HCT116 (cell line): Measurements from ENCODE around the gene HPCAL1. TPM values are rescaled to one million over a fixed set of nuclear protein-coding genes. Genes with fewer than 3 reads are reported as not detected.

Experiments
- ATAC-seq: fragments of 200-7000 bp; cut with Tn5 transposase; 2 replicates; pipeline ENCODE4 v1.9.1; 2020; ENCODE audit warnings: mild to moderate bottlenecking, moderate library complexity
- BruUV-seq: library from RNA; stranded (reverse); fragments of 400-500 nt; replicated peaks from 2 replicates; lab custom pipeline; 2021; lab: Mats Ljungman, UMichigan
- CTCF ChIA-PET: fragments of 300-600 bp; sonication (Branson Sonifier 250); formaldehyde crosslinking; loops from one replicate; lab custom pipeline; 2021; ENCODE audit warnings: antibody characterized with exemption; lab: Charles Lee
- POLR2A ChIA-PET: fragments of 300-600, 350-600 bp; sonication (Branson Sonifier 250); formaldehyde crosslinking; loops from one replicate; lab custom pipeline; 2021; ENCODE audit warnings: antibody characterized with exemption; lab: Charles Lee
- RAD21 ChIA-PET, 2 experiments: fragments of 300-600 bp; sonication (Branson Sonifier 250); formaldehyde crosslinking; loops; one replicate each; lab custom pipeline; 2023; ENCODE audit warnings: low total read pairs in 2 of 2; ENCODE audit not compliant: uncharacterized antibody in 2 of 2, unreplicated experiment in 2 of 2, low non-redundant PET in 1 of 2; lab: Charles Lee
- DNase-seq: peaks from one replicate; pipeline ENCODE4 v3.0.0-alpha.2; 2010; ENCODE audit warnings: low read depth, low spot score
- H2AFZ ChIP-seq: fragments of 200-600 bp; shearing (Covaris generic), sonication (generic); 2 replicates; pipeline ENCODE4 v1.6.1; 2017; ENCODE audit warnings: low read depth, mixed run types, mixed read lengths, antibody characterized with exemption, low read length; ENCODE audit not compliant: poor library complexity, severe bottlenecking
- H3K27ac ChIP-seq: 2 replicates; pipeline ENCODE4 v1.5.1; 2012; ENCODE audit warnings: low read depth, low read length
- H3K27me3 ChIP-seq: fragments of 200-600 bp; sonication (generic); 2 replicates; pipeline ENCODE4 v1.6.1; 2016; ENCODE audit warnings: mixed run types, low read length, mixed read lengths; ENCODE audit not compliant: insufficient read depth
- H3K36me3 ChIP-seq, 2 experiments: fragments of 200-500 bp in 1 of 2; fragments of 200-600 bp in 1 of 2; sonication (Bioruptor generic) in 1 of 2; sonication (generic) in 1 of 2; 2 replicates each; pipeline versions ENCODE4 v1.5.1 to v1.6.1; 2014 to 2016; ENCODE audit warnings: low read length in 2 of 2, inconsistent platforms in 1 of 2, mixed read lengths in 1 of 2, mixed run types in 1 of 2; ENCODE audit not compliant: insufficient read depth in 2 of 2, control insufficient read depth in 1 of 2
- H3K4me1 ChIP-seq, 2 experiments: fragments of 200-600 bp in 1 of 2; sonication (generic) in 1 of 2; 2 replicates each; pipeline versions ENCODE4 v1.5.1 to v1.6.1; 2012 to 2017; ENCODE audit warnings: low read length in 2 of 2, inconsistent platforms in 1 of 2, mild to moderate bottlenecking in 1 of 2, mixed read lengths in 1 of 2, mixed run types in 1 of 2, moderate library complexity in 1 of 2; ENCODE audit not compliant: insufficient read depth in 2 of 2, control insufficient read depth in 1 of 2
- H3K4me2 ChIP-seq: fragments of 200-600 bp; sonication (generic); 2 replicates; pipeline ENCODE4 v1.6.1; 2017; ENCODE audit warnings: mixed run types, low read length, mixed read lengths
- H3K4me3 ChIP-seq, 2 experiments: fragments of 200-600 bp in 1 of 2; sonication (generic) in 1 of 2; replicated peaks in 1 of 2; 2 replicates each; pipeline ENCODE4 v1.5.1; 2011 to 2016; ENCODE audit warnings: low read length in 2 of 2, control low read depth in 1 of 2, low read depth in 1 of 2, mild to moderate bottlenecking in 1 of 2, mixed read lengths in 1 of 2, mixed run types in 1 of 2
- H3K79me2 ChIP-seq: fragments of 200-600 bp; sonication (generic); 2 replicates; pipeline ENCODE4 v1.6.1; 2017; ENCODE audit warnings: mild to moderate bottlenecking, mixed run types, low read length, moderate library complexity, mixed read lengths; ENCODE audit not compliant: insufficient read depth
- H3K9ac ChIP-seq: fragments of 200-600 bp; sonication (generic); 2 replicates; pipeline ENCODE4 v1.6.1; 2016; ENCODE audit warnings: low read length, mixed read lengths
- H3K9me2 ChIP-seq: fragments of 200-600 bp; sonication (generic), shearing (Covaris generic); 2 replicates; pipeline ENCODE4 v1.6.1; 2017; ENCODE audit warnings: mixed run types, mild to moderate bottlenecking, moderate library complexity; ENCODE audit not compliant: insufficient read depth
- H3K9me3 ChIP-seq, 2 experiments: fragments of 200-500 bp in 1 of 2; fragments of 200-600 bp in 1 of 2; sonication (Bioruptor generic) in 1 of 2; sonication (generic) in 1 of 2; 2 replicates each; pipeline ENCODE4 v1.6.1; 2014 to 2017; ENCODE audit warnings: low read length in 2 of 2, mixed read lengths in 2 of 2, inconsistent platforms in 1 of 2, low read depth in 1 of 2, mild to moderate bottlenecking in 1 of 2, mixed run types in 1 of 2, moderate library complexity in 1 of 2; ENCODE audit not compliant: control insufficient read depth in 1 of 2, insufficient read depth in 1 of 2
- H4K20me1 ChIP-seq: fragments of 200-600 bp; sonication (generic), shearing (Covaris generic); 2 replicates; pipeline ENCODE4 v1.6.1; 2017; ENCODE audit warnings: mixed run types, mild to moderate bottlenecking, moderate library complexity; ENCODE audit not compliant: insufficient read depth
- CBX3 ChIP-seq: IDR thresholded peaks from 2 replicates; pipeline ENCODE4 v1.6.1; 2012; ENCODE audit warnings: low read depth
- CEBPB ChIP-seq: IDR thresholded peaks from 2 replicates; pipeline ENCODE4 v1.6.1; 2012; ENCODE audit warnings: low read depth
- EGR1 ChIP-seq: IDR thresholded peaks from 2 replicates; pipeline ENCODE4 v1.6.1; 2012; ENCODE audit warnings: low read depth
- ELF1 ChIP-seq: IDR thresholded peaks from 2 replicates; pipeline ENCODE4 v1.6.1; 2012; ENCODE audit warnings: low read depth, borderline replicate concordance
- EZH2 ChIP-seq: fragments of 200-600 bp; sonication (generic); IDR thresholded peaks from 2 replicates; pipeline ENCODE4 v1.6.1; 2017; ENCODE audit warnings: antibody characterized with exemption, mixed run types
- EZH2phosphoT487 ChIP-seq: fragments of 200-600 bp; IDR thresholded peaks from 2 replicates; pipeline ENCODE4 v1.6.1; 2018; ENCODE audit warnings: antibody characterized with exemption, borderline replicate concordance
- JUND ChIP-seq: IDR thresholded peaks from 2 replicates; pipeline ENCODE4 v1.6.1; 2012
- POLR2A ChIP-seq: IDR thresholded peaks from 2 replicates; pipeline ENCODE4 v1.7.0; 2011; ENCODE audit warnings: borderline replicate concordance; ENCODE audit not compliant: insufficient read depth, insufficient read length; ENCODE audit errors: extremely low read depth
- POLR2AphosphoS5 ChIP-seq: IDR thresholded peaks from 2 replicates; pipeline ENCODE4 v1.6.1; 2011; ENCODE audit warnings: mild to moderate bottlenecking, low read depth, low read length, moderate library complexity
- RAD21 ChIP-seq: IDR thresholded peaks from 2 replicates; pipeline ENCODE4 v1.6.1; 2012; ENCODE audit warnings: low read depth, mild to moderate bottlenecking
- SP1 ChIP-seq: IDR thresholded peaks from 2 replicates; pipeline ENCODE4 v1.6.1; 2012; ENCODE audit warnings: low read depth
- SRF ChIP-seq: IDR thresholded peaks from 2 replicates; pipeline ENCODE4 v1.6.1; 2012; ENCODE audit warnings: low read depth
- TCF7L2 ChIP-seq: IDR thresholded peaks from 2 replicates; pipeline ENCODE4 v1.7.0; 2011; ENCODE audit warnings: borderline replicate concordance, inconsistent platforms; ENCODE audit not compliant: insufficient read depth, insufficient read length; ENCODE audit errors: extremely low read depth
- YY1 ChIP-seq: IDR thresholded peaks from 2 replicates; pipeline ENCODE4 v1.6.1; 2011; ENCODE audit warnings: low read length, low read depth, moderate library complexity, mild to moderate bottlenecking; ENCODE audit not compliant: insufficient replicate concordance; ENCODE audit errors: extremely low read depth
- ZBTB33 ChIP-seq: IDR thresholded peaks from 2 replicates; pipeline ENCODE4 v1.6.1; 2011; ENCODE audit warnings: mild to moderate bottlenecking, low read length, moderate library complexity; ENCODE audit not compliant: insufficient replicate concordance; ENCODE audit errors: extremely low read depth
- ZFX ChIP-seq: fragments of 450-650 bp; IDR thresholded peaks from 2 replicates; pipeline ENCODE4 v1.6.1; 2017
- ZNF274 ChIP-seq: fragments of 200-500 bp; sonication (Bioruptor generic); IDR thresholded peaks from 2 replicates; pipeline ENCODE4 v1.6.1; 2014; ENCODE audit warnings: mild to moderate bottlenecking, low read depth, low read length, inconsistent platforms
- intact Hi-C: fragments of 100-400 bp; cut with micrococcal nuclease; formaldehyde crosslinking; loops from 2 replicates; pipeline ENCODE4 v1.10.0; 2022
- total RNA-seq: library from RNA; stranded (reverse); gene quantifications from one replicate; pipeline ENCODE4 v1.2.1, GENCODE V29; 2021; ENCODE audit not compliant: unreplicated experiment
- TF ChIP-seq, protein P1 (sequence below): IDR thresholded peaks from 2 replicates; pipeline ENCODE4 v1.6.1; 2012; ENCODE audit warnings: low read depth
- TF ChIP-seq, protein P2 (sequence below): IDR thresholded peaks from 2 replicates; pipeline ENCODE4 v1.6.1; 2012

HPCAL1 gene
- total RNA-seq, 1 experiment from 2014 or later = 111 TPM

DNA sequence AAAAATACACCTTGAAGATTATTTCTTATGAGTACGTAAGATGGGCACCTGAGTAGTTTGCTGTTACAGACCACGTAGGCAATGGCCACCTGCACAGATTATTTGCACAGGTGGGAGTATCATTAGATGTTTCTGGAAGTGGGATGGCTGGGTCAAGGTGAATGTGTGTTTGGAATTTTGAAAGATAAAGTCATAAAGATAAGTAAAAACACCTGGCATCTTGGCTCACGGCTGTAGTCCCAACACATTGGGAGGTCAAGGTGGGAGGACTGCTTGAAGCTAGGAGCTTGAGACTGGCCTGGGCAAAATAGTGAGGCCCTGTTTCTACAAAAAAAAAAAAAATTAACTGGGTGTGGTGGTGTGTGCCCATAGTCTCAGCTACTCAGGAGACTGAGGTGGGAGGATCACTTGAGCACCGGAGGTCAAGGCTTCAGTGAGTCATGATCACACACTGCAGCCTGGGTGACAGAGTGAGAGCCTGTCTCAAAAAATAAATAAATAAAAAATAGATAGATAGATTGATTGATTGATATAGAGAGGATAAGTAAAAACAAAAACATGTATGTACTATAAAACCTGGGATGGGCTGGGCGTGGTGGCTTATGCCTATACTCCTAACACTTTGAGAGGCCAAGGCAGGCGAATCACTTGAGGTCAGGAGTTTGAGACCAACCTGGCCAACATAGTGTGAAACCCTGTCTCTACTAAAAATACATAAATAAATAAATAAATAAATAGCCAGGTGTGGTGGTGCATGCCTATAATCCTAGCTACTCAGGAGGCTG, 115.0 kb downstream of the HPCAL1 start:
- ChIA-PET RAD21 (interaction anchor here in 1 of 2 experiments (0.6 kb wide), 2 partner anchors 85 to 232 kb away, joined by 3 read pairs; no protein-coding TSS in a partner anchor), CTCF (interaction anchor here (2.1 kb wide), 1 partner anchor 17 kb away, joined by 5 read pairs; no protein-coding TSS in a partner anchor), POLR2A (interaction anchor here (1.7 kb wide), 1 partner anchor 9 kb away, joined by 6 read pairs; no protein-coding TSS in a partner anchor)
- H3K79me2 ChIP-seq = peaks cover 21% of the 10 kb centered on the region; the same call in 1 of the 2 replicates
- H3K27ac ChIP-seq = no peak overlapping the region
- no peak overlapping the region for H3K9ac ChIP-seq
- BruUV-seq = no TSS peak
- intact Hi-C loops = no loop called here
- ATAC-seq = peak; percentile 57
- H3K4me3 ChIP-seq = no peak overlapping the region
- H3K4me2 ChIP-seq = peak overlapping the region; percentile 46
- H2AFZ ChIP-seq = no peak overlapping the region
- no peaks in the 10 kb centered on the region for H3K27me3 ChIP-seq
- TF ChIP-seq EGR1 (no peak), EZH2phosphoT487 (no peak), ZNF274 (no peak), CBX3 (no peak), ZFX (no peak), EZH2 (no peak), SP1 (no peak), POLR2AphosphoS5 (no peak), CEBPB (no peak), ZBTB33 (no peak), JUND (no peak), RAD21 (no peak), SRF (no peak), TCF7L2 (no peak), YY1 (no peak), ELF1 (no peak), POLR2A (no peak)
- TF ChIP-seq, protein P1, sequence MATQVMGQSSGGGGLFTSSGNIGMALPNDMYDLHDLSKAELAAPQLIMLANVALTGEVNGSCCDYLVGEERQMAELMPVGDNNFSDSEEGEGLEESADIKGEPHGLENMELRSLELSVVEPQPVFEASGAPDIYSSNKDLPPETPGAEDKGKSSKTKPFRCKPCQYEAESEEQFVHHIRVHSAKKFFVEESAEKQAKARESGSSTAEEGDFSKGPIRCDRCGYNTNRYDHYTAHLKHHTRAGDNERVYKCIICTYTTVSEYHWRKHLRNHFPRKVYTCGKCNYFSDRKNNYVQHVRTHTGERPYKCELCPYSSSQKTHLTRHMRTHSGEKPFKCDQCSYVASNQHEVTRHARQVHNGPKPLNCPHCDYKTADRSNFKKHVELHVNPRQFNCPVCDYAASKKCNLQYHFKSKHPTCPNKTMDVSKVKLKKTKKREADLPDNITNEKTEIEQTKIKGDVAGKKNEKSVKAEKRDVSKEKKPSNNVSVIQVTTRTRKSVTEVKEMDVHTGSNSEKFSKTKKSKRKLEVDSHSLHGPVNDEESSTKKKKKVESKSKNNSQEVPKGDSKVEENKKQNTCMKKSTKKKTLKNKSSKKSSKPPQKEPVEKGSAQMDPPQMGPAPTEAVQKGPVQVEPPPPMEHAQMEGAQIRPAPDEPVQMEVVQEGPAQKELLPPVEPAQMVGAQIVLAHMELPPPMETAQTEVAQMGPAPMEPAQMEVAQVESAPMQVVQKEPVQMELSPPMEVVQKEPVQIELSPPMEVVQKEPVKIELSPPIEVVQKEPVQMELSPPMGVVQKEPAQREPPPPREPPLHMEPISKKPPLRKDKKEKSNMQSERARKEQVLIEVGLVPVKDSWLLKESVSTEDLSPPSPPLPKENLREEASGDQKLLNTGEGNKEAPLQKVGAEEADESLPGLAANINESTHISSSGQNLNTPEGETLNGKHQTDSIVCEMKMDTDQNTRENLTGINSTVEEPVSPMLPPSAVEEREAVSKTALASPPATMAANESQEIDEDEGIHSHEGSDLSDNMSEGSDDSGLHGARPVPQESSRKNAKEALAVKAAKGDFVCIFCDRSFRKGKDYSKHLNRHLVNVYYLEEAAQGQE = no peak
- TF ChIP-seq, protein P2, sequence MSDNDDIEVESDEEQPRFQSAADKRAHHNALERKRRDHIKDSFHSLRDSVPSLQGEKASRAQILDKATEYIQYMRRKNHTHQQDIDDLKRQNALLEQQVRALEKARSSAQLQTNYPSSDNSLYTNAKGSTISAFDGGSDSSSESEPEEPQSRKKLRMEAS = no peak
- H3K4me1 ChIP-seq = peaks cover 19 to 33% of the 10 kb centered on the region in 2 experiments
- no peaks in the 10 kb centered on the region for H4K20me1 ChIP-seq
- H3K9me3 ChIP-seq = no peaks in the 10 kb centered on the region
- peaks cover 2 to 9% of the 10 kb centered on the region in 2 experiments; a peak in 1 of 4 replicates for H3K36me3 ChIP-seq
- no peaks in the 10 kb centered on the region for H3K9me2 ChIP-seq
- DNase-seq = no peak
